G401.6 (cell line): Measurements from ENCODE around the gene CMIP.

ENCODE experiments used
- FAIRE-seq: peaks from 2 replicates; lab custom pipeline; 2012; peaks lifted over from hg19 to GRCh38; lab: Jason Lieb, UNC

The CMIP gene

GRCh38 chr16:81607805-81608522 is 163.4 kb downstream of the CMIP start:
- FAIRE-seq = no peak

GRCh38 chr16:81608523-81609209 is 164.1 kb downstream of the CMIP start:
- no peak for FAIRE-seq

- FAIRE-seq = no peak
These were observed 164.8 kb downstream of the CMIP start for GRCh38 chr16:81609323-81609892.

- FAIRE-seq = no peak
These were observed 165.7 kb downstream of the CMIP start for GRCh38 chr16:81610144-81610842.

GRCh38 chr16:81610936-81611335 is 166.3 kb downstream of the CMIP start:
- no peak for FAIRE-seq

GRCh38 chr16:81611721-81612120 is 167.1 kb downstream of the CMIP start:
- FAIRE-seq = no peak

GRCh38 chr16:81612351-81613163 is 167.9 kb downstream of the CMIP start:
- FAIRE-seq = no peak

- no peak for FAIRE-seq
These were observed 169.6 kb downstream of the CMIP start for GRCh38 chr16:81614171-81614570.

GRCh38 chr16:81614654-81615359 is 170.2 kb downstream of the CMIP start:
- FAIRE-seq = no peak

- FAIRE-seq = no peak
These were observed 170.8 kb downstream of the CMIP start for GRCh38 chr16:81615411-81615810.

GRCh38 chr16:81615833-81616232 is 171.2 kb downstream of the CMIP start:
- FAIRE-seq = no peak

GRCh38 chr16:81616321-81617020 is 171.9 kb downstream of the CMIP start:
- FAIRE-seq = no peak

- FAIRE-seq = no peak
These were observed 172.4 kb downstream of the CMIP start for GRCh38 chr16:81617021-81617346.

- FAIRE-seq = no peak
These were observed 173.6 kb downstream of the CMIP start for GRCh38 chr16:81618187-81618586.

- FAIRE-seq = no peak
These were observed 174.1 kb downstream of the CMIP start for GRCh38 chr16:81618661-81619060.

- FAIRE-seq = no peak
These were observed 175.4 kb downstream of the CMIP start for GRCh38 chr16:81620029-81620428.

GRCh38 chr16:81620796-81621195 is 176.2 kb downstream of the CMIP start:
- FAIRE-seq = no peak

- FAIRE-seq = no peak
These were observed 176.9 kb downstream of the CMIP start for GRCh38 chr16:81621496-81621895.

GRCh38 chr16:81623365-81624102 is 178.9 kb downstream of the CMIP start:
- FAIRE-seq = no peak

- FAIRE-seq = no peak
These were observed 179.8 kb downstream of the CMIP start for GRCh38 chr16:81624403-81624759.
